Measurements from ENCODE around the gene IGSF21. TPM values are rescaled to one million over a fixed set of nuclear protein-coding genes. Genes with fewer than 3 reads are reported as not detected.
A peak's percentile ranks its signal among the peaks of the same experiment; 100 is the strongest.

IGSF21 gene
- total and polyA plus RNA-seq, 2 of the 8 experiments (the other 6 are each of a cell fraction or from before 2014, with no cell fraction given) = 22.5 to 28.5 TPM

GRCh38 chr1:18350747-18351146, 243.1 kb downstream of the IGSF21 start:
- POLR2A ChIA-PET (ENCODE audit: partially characterized antibody) = no interaction called here
- H4K91ac ChIP-seq (replicated peaks; ENCODE audit: insufficient read length, low read length) = no peak overlapping the region
- no peak overlapping the region for H2AFZ ChIP-seq (ENCODE audit: low read length)
- no peak overlapping the region for H3K23ac ChIP-seq (ENCODE audit: insufficient read length)
- no peaks in the 10 kb centered on the region for H3K9me3 ChIP-seq (ENCODE audit: insufficient read depth in 2 of 2, low read depth in 1 of 2, low read length in 1 of 2)
- 88% methylated on average over 18 of the region's 18 CpGs; no CpG with 5 or more reads in 1 of the 2 experiments for WGBS, 2 experiments (ENCODE audit: extremely low coverage in 1 of 2, insufficient coverage in 1 of 2, insufficient read length in 1 of 2, insufficient replicate concordance in 2 of 2, low coverage in 1 of 2, low lambda C conversion rate in 2 of 2, missing lambda C conversion rate in 1 of 2)
- no peak overlapping the region for H3K9ac ChIP-seq (replicated peaks in 1 of 4; ENCODE audit: extremely low read depth in 1 of 4, low read depth in 3 of 4, low read length in 3 of 4)
- H3K4me3 ChIP-seq (ENCODE audit: extremely low read depth in 1 of 4, insufficient read depth in 2 of 4, low read depth in 3 of 4, low read length in 4 of 4) = no peak overlapping the region
- no peak overlapping the region for H3K4ac ChIP-seq (replicated peaks; ENCODE audit: insufficient read length, low read depth, low read length)
- H2BK20ac ChIP-seq (ENCODE audit: low read length) = no peak overlapping the region
- CTCF ChIA-PET (ENCODE audit: partially characterized antibody) = interaction anchor here (0.7 to 1.7 kb wide), 5 partner anchors 22 to 428 kb away, joined by 3 to 6 read pairs (median 3); no protein-coding TSS in a partner anchor
- H2AK5ac ChIP-seq (ENCODE audit: low read depth, low read length) = no peak overlapping the region
- no peaks in the 10 kb centered on the region; a peak in 2 of 7 replicates for H3K27me3 ChIP-seq (replicated peaks in 1 of 4; ENCODE audit: control insufficient read depth in 3 of 4, extremely low read depth in 1 of 4, insufficient read depth in 3 of 4, low read length in 3 of 4)
- no peak overlapping the region for H3K4me2 ChIP-seq (ENCODE audit: insufficient read depth in 1 of 2, low read depth in 2 of 2, low read length in 2 of 2)
- H3K14ac ChIP-seq (ENCODE audit: insufficient read length) = no peak overlapping the region
- no peaks in the 10 kb centered on the region for H3K79me2 ChIP-seq (ENCODE audit: control insufficient read depth in 1 of 2, insufficient read depth in 2 of 2, low read length in 2 of 2)
- DNase-seq (ENCODE audit: low read depth in 1 of 2, low spot score in 2 of 2) = no peak
- H3K23me2 ChIP-seq (ENCODE audit: low read depth, low read length) = no peaks in the 10 kb centered on the region
- no peaks in the 10 kb centered on the region for H3K79me1 ChIP-seq (ENCODE audit: low read depth, low read length)
- H2BK12ac ChIP-seq (ENCODE audit: low read depth, low read length) = peak overlapping the region; percentile 72; the same call in 1 of the 2 replicates
- 0 out of 2 replicates have a peak overlapping the region, but pooled peaks have one; percentile 68 for H2BK15ac ChIP-seq (ENCODE audit: low read length)
- H3K56ac ChIP-seq (replicated peaks; ENCODE audit: insufficient read length, low read depth, low read length) = no peak overlapping the region
- peaks cover 3 to 7% (median 6%) of the 10 kb centered on the region in 4 experiments; a peak in 6 of 7 replicates for H3K4me1 ChIP-seq (replicated peaks in 1 of 4; ENCODE audit: control insufficient read depth in 3 of 4, insufficient read depth in 4 of 4, low read length in 3 of 4)
- no peak overlapping the region for H4K5ac ChIP-seq (ENCODE audit: insufficient read length, low read depth, low read length)
- no peak overlapping the region for H2BK5ac ChIP-seq (ENCODE audit: low read depth, low read length)
- no peak for FAIRE-seq
- H3K18ac ChIP-seq (ENCODE audit: extremely low read depth, low read length) = no peak overlapping the region
- no peak overlapping the region for H3K27ac ChIP-seq (ENCODE audit: low read depth, low read length)
- no peak overlapping the region for H4K8ac ChIP-seq (ENCODE audit: extremely low read depth, insufficient read depth, low read length)
- no peaks in the 10 kb centered on the region for H3K36me3 ChIP-seq (ENCODE audit: control insufficient read depth in 2 of 4, insufficient read depth in 4 of 4, low read length in 3 of 4)
- H4K20me1 ChIP-seq (replicated peaks in 1 of 2; ENCODE audit: control insufficient read depth in 1 of 2, insufficient read depth in 2 of 2, low read length in 2 of 2) = no peaks in the 10 kb centered on the region
- no peak overlapping the region for H2BK120ac ChIP-seq (replicated peaks; ENCODE audit: low read depth, low read length)
- TF ChIP-seq TAF7 (optimal IDR thresholded peaks at IDR 0.05; ENCODE audit: borderline replicate concordance, low read depth, low read length) = no peak
- no peak for TF ChIP-seq ATF3 (IDR thresholded peaks at IDR 0.05; ENCODE audit: insufficient read depth, low read depth, low read length)
- no peak for TF ChIP-seq CTCF (IDR thresholded peaks at IDR 0.05; ENCODE audit: control extremely low read depth in 1 of 3, insufficient read depth in 1 of 3, low read depth in 1 of 3, low read length in 3 of 3)
- TF ChIP-seq SIRT6 (IDR thresholded peaks at IDR 0.05; ENCODE audit: low read length) = no peak
- no peak for TF ChIP-seq POU5F1 (IDR thresholded peaks at IDR 0.05; ENCODE audit: low read depth, low read length)
- no peak for TF ChIP-seq PHF8 (conservative IDR thresholded peaks at IDR 0.05; ENCODE audit: low read depth, low read length)
